CD8-positive, alpha-beta memory T cell (primary cell): Measurements from ENCODE around the gene ZNF169. TPM values are rescaled to one million over a fixed set of nuclear protein-coding genes. Genes with fewer than 3 reads are reported as not detected.
"Not testable (repeated sequence)": the region's sequence is repeated elsewhere in the genome, so short reads cannot be mapped to it uniquely, and the experiment has no call there.

Source experiments
- CTCF ChIA-PET: fragments of 350-600 bp; sonication (Branson Sonifier 250); formaldehyde crosslinking; loops from one replicate; lab custom pipeline; 2021; ENCODE audit warnings: antibody characterized with exemption; lab: Charles Lee
- POLR2A ChIA-PET: fragments of 350-600 bp; sonication (Branson Sonifier 250); formaldehyde crosslinking; loops from one replicate; lab custom pipeline; 2021; ENCODE audit warnings: antibody characterized with exemption; lab: Charles Lee
- DNase-seq, 5 donors: peaks; one replicate each; pipeline versions ENCODE4 v3.0.0 to v3.0.0-alpha.2; 2020 to 2022; ENCODE audit warnings: mixed read lengths in 1 of 5
- H3K27ac ChIP-seq: one replicate; pipeline ENCODE4 v1.7.0; 2013; ENCODE audit warnings: low read depth, mild to moderate bottlenecking, low read length, moderate library complexity
- H3K27me3 ChIP-seq: 2 replicates; pipeline ENCODE4 v1.7.0; 2013; ENCODE audit warnings: low read length, mild to moderate bottlenecking; ENCODE audit not compliant: insufficient read depth, poor library complexity, severe bottlenecking
- H3K36me3 ChIP-seq: 2 replicates; pipeline ENCODE4 v1.7.0; 2013; ENCODE audit warnings: mild to moderate bottlenecking, low read length, moderate library complexity; ENCODE audit not compliant: insufficient read depth
- H3K4me1 ChIP-seq: 2 replicates; pipeline ENCODE4 v1.7.0; 2013; ENCODE audit warnings: mild to moderate bottlenecking, low read length, moderate library complexity; ENCODE audit not compliant: insufficient read depth
- H3K4me3 ChIP-seq: 2 replicates; pipeline ENCODE4 v1.7.0; 2013; ENCODE audit warnings: mild to moderate bottlenecking, low read length
- H3K9me3 ChIP-seq: 2 replicates; pipeline ENCODE4 v1.7.0; 2013; ENCODE audit warnings: mild to moderate bottlenecking, low read length
- H3K27ac Mint-ChIP-seq, 8 donors: one replicate each; pipeline ENCODE4 v1.8.0; 2020 to 2021; ENCODE audit warnings: mixed read lengths in 8 of 8, mild to moderate bottlenecking in 6 of 8, inconsistent platforms in 3 of 8, moderate library complexity in 3 of 8
- H3K27me3 Mint-ChIP-seq, 2 donors: one replicate each; pipeline ENCODE4 v1.8.0; 2020 to 2021; ENCODE audit warnings: mixed read lengths in 2 of 2, mild to moderate bottlenecking in 1 of 2, moderate library complexity in 1 of 2
- H3K36me3 Mint-ChIP-seq, 3 donors: one replicate each; pipeline ENCODE4 v1.8.0; 2020 to 2021; ENCODE audit warnings: mixed read lengths in 3 of 3, inconsistent platforms in 1 of 3, mild to moderate bottlenecking in 1 of 3
- H3K4me1 Mint-ChIP-seq, 3 donors: one replicate each; pipeline ENCODE4 v1.8.0; 2020 to 2021; ENCODE audit warnings: mixed read lengths in 3 of 3, inconsistent platforms in 1 of 3, mild to moderate bottlenecking in 1 of 3
- H3K4me3 Mint-ChIP-seq, 7 donors: one replicate each; pipeline ENCODE4 v1.8.0; 2020 to 2021; ENCODE audit warnings: mixed read lengths in 7 of 7, mild to moderate bottlenecking in 6 of 7, moderate library complexity in 4 of 7, inconsistent platforms in 2 of 7
- H3K9me3 Mint-ChIP-seq, 5 donors: one replicate each; pipeline ENCODE4 v1.8.0; 2020 to 2022; ENCODE audit warnings: mixed read lengths in 5 of 5, mild to moderate bottlenecking in 3 of 5, moderate library complexity in 2 of 5, inconsistent platforms in 1 of 5
- polyA plus RNA-seq: library from polyadenylated mRNA; unstranded; fragments of 300-500 nt; fragmentation: Illumina TruSeq; gene quantifications from one replicate; pipeline ENCODE4 v1.2.3, GENCODE V29; 2021
- total RNA-seq, 2 experiments: library from RNA; stranded (reverse); gene quantifications; one replicate each; pipeline ENCODE4 v1.2.3, GENCODE V29; 2021

ZNF169 gene
- total and polyA plus RNA-seq, 3 experiments from 2014 or later = 3.8 to 6.3 (median 5.3) TPM

GRCh38 chr9:94340750-94341149 is 81.7 kb downstream of the ZNF169 start:
- POLR2A ChIA-PET, H3K9me3 Mint-ChIP-seq, H3K4me1 ChIP-seq, H3K36me3 Mint-ChIP-seq, H3K4me3 ChIP-seq, H3K27ac ChIP-seq, H3K9me3 ChIP-seq, CTCF ChIA-PET, H3K27me3 ChIP-seq, H3K27me3 Mint-ChIP-seq, H3K4me3 Mint-ChIP-seq, H3K4me1 Mint-ChIP-seq, DNase-seq, H3K36me3 ChIP-seq: not testable (repeated sequence)
- H3K27ac Mint-ChIP-seq = peak overlapping the region in 1 of 8 donors; percentile 61

GRCh38 chr9:94341703-94342102 is 82.6 kb downstream of the ZNF169 start:
- CTCF ChIA-PET, H3K4me3 Mint-ChIP-seq, H3K36me3 ChIP-seq: not testable (repeated sequence)

GRCh38 chr9:94347451-94347850 is 88.4 kb downstream of the ZNF169 start:
- CTCF ChIA-PET, H3K27me3 Mint-ChIP-seq, H3K4me3 ChIP-seq, H3K27ac Mint-ChIP-seq, H3K9me3 ChIP-seq, H3K4me1 ChIP-seq, H3K4me1 Mint-ChIP-seq, H3K36me3 Mint-ChIP-seq, H3K4me3 Mint-ChIP-seq, H3K9me3 Mint-ChIP-seq, POLR2A ChIA-PET, DNase-seq, H3K27me3 ChIP-seq, H3K36me3 ChIP-seq, H3K27ac ChIP-seq: not testable (repeated sequence)

More at GRCh38 chr9:94341703-94342102, 82.6 kb downstream of the ZNF169 start:
- H3K36me3 Mint-ChIP-seq, POLR2A ChIA-PET, H3K27me3 Mint-ChIP-seq, H3K27ac ChIP-seq, H3K4me1 Mint-ChIP-seq, H3K27ac Mint-ChIP-seq, H3K4me3 ChIP-seq, DNase-seq, H3K27me3 ChIP-seq, H3K9me3 ChIP-seq, H3K4me1 ChIP-seq, H3K9me3 Mint-ChIP-seq: not testable (repeated sequence)

DNA sequence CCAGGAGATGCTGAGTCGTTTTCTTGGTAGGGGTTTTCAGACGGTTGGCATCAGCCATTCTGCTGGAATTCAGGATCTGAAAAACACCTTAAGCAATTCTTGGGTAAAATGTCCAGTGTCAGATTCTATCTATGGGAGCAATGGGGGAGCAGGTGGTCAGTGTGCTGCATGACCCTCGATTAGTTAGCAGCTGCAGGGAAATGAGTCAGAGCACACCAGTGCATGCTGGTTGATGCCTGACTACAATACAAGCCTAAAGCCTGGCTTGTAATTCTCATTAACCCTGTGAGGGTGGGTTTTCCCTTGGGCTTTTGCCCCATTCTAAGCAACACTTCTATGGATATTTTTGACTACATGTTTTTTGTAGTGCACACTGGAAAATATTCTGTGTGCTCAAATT is 89.7 kb downstream of the ZNF169 start:
- H3K36me3 ChIP-seq, H3K27ac Mint-ChIP-seq, H3K4me3 ChIP-seq, H3K27me3 ChIP-seq, H3K36me3 Mint-ChIP-seq, H3K4me1 ChIP-seq, DNase-seq, POLR2A ChIA-PET, H3K4me1 Mint-ChIP-seq, H3K9me3 ChIP-seq, CTCF ChIA-PET, H3K27ac ChIP-seq, H3K4me3 Mint-ChIP-seq, H3K27me3 Mint-ChIP-seq, H3K9me3 Mint-ChIP-seq: not testable (repeated sequence)

Other genes starting within 250 kb of the ZNF169 start
- gene PTPDC1, start 174.8 kb upstream of the ZNF169 start, total RNA-seq = 1 to 10 TPM; 5.7 to 6.2 TPM
- gene PTPDC1, start 174.8 kb upstream of the ZNF169 start, polyA plus RNA-seq = 1.8 TPM
- not detected for gene NUTM2F, start 69.3 kb downstream of the ZNF169 start, total RNA-seq
- not detected for gene NUTM2F, start 69.3 kb downstream of the ZNF169 start, polyA plus RNA-seq